A549 (cell line): ENCODE results near the gene ZNF827. TPM values are rescaled to one million over a fixed set of nuclear protein-coding genes. Genes with fewer than 3 reads are reported as not detected.

ENCODE experiments used
- ATAC-seq, 2 experiments: fragments of 200-7000 bp in 1 of 2; fragments of >200 bp in 1 of 2; cut with Nextera tagmentation in 1 of 2; cut with Tn5 transposase in 1 of 2; 3 replicates each; pipeline versions ENCODE4 v1.8.0 to v1.9.1; 2018 to 2020; ENCODE audit warnings: mild to moderate bottlenecking in 1 of 2, moderate library complexity in 1 of 2
- CTCF ChIA-PET: fragments of 300-600 bp; sonication (Branson Sonifier 250); formaldehyde crosslinking; extraction: SDS; loops from one replicate; lab custom pipeline; 2021; ENCODE audit warnings: antibody characterized with exemption, inconsistent platforms; lab: Yijun Ruan, JAX
- POLR2A ChIA-PET: fragments of 350-600 bp; formaldehyde crosslinking; extraction: SDS; loops from one replicate; lab custom pipeline; 2021; ENCODE audit warnings: antibody characterized with exemption, inconsistent platforms; lab: Yijun Ruan, JAX
- DNase-seq, 2 experiments: peaks; one replicate each; pipeline versions ENCODE4 v3.0.0 to v3.0.0-alpha.2; 2011 to 2016; ENCODE audit warnings: low read depth in 1 of 2, low spot score in 1 of 2
- FAIRE-seq: peaks from 2 replicates; lab custom pipeline; 2011; peaks lifted over from hg19 to GRCh38; lab: Jason Lieb, UNC
- H3K27ac ChIP-seq, 2 experiments: fragments of >200 bp; sonication (Bioruptor Twin); formaldehyde crosslinking; 3 replicates each; pipeline ENCODE4 v1.5.1; 2016 to 2017
- H3K4me1 ChIP-seq: fragments of >200 bp; sonication (Bioruptor Twin); formaldehyde crosslinking; 3 replicates; pipeline ENCODE4 v1.6.1; 2016
- H3K4me2 ChIP-seq: fragments of >200 bp; sonication (Bioruptor Twin); formaldehyde crosslinking; 3 replicates; pipeline ENCODE4 v1.6.1; 2016
- H3K4me3 ChIP-seq: fragments of >200 bp; sonication (Bioruptor Twin); formaldehyde crosslinking; 3 replicates; pipeline ENCODE4 v1.5.1; 2016
- H3K9me3 ChIP-seq: fragments of >200 bp; sonication (Bioruptor Twin); formaldehyde crosslinking; 3 replicates; pipeline ENCODE4 v1.6.1; 2016
- ATOH8 ChIP-seq: fragments of 250-450 bp; sonication (Bioruptor Pico); IDR thresholded peaks from 2 replicates; pipeline ENCODE4 v1.5.0; 2020; ENCODE audit warnings: low read depth, mild to moderate bottlenecking, moderate library complexity
- BCL3 ChIP-seq: fragments of >200 bp; sonication (Bioruptor Twin); formaldehyde crosslinking; IDR thresholded peaks from 3 replicates; pipeline ENCODE4 v1.6.1; 2016
- BHLHE40 ChIP-seq: IDR thresholded peaks from 2 replicates; pipeline ENCODE4 v1.6.1; 2012; ENCODE audit warnings: low read depth, low read length, inconsistent platforms
- E2F6 ChIP-seq: IDR thresholded peaks from 2 replicates; pipeline ENCODE4 v1.6.1; 2012; ENCODE audit warnings: low read depth, borderline replicate concordance
- EHMT2 ChIP-seq: fragments of 200-600 bp; sonication (generic); IDR thresholded peaks from 2 replicates; pipeline ENCODE4 v1.6.1; 2016; ENCODE audit warnings: antibody characterized with exemption, low read depth, mild to moderate bottlenecking, moderate library complexity
- FOSB ChIP-seq: fragments of 250-450 bp; sonication (Bioruptor Pico); IDR thresholded peaks from 2 replicates; pipeline ENCODE4 v1.5.0; 2020; ENCODE audit warnings: mild to moderate bottlenecking, moderate library complexity
- FOSL2 ChIP-seq, 2 experiments: fragments of 450-650 bp in 1 of 2; fragments of >200 bp in 1 of 2; sonication (Bioruptor Twin) in 1 of 2; formaldehyde crosslinking; IDR thresholded peaks; 2 replicates each; pipeline versions ENCODE4 v1.5.0 to v1.6.1; 2016 to 2020; ENCODE audit warnings: mild to moderate bottlenecking in 1 of 2, moderate library complexity in 1 of 2
- HDAC2 ChIP-seq: fragments of 200-600 bp; sonication (generic); IDR thresholded peaks from 2 replicates; pipeline ENCODE4 v1.6.1; 2016
- HES2 ChIP-seq: fragments of >200 bp; sonication (Bioruptor Twin); formaldehyde crosslinking; IDR thresholded peaks from 2 replicates; pipeline ENCODE4 v1.6.1; 2016
- HOXA7 ChIP-seq: fragments of 250-450 bp; sonication (Bioruptor Pico); IDR thresholded peaks from 2 replicates; pipeline ENCODE4 v1.5.0; 2020; ENCODE audit warnings: mild to moderate bottlenecking, moderate library complexity
- HOXB5 ChIP-seq: fragments of 250-450 bp; sonication (Bioruptor Pico); IDR thresholded peaks from 2 replicates; pipeline ENCODE4 v1.5.0; 2020; ENCODE audit warnings: mild to moderate bottlenecking, moderate library complexity
- MAFK ChIP-seq: fragments of 450-650 bp; IDR thresholded peaks from 2 replicates; pipeline ENCODE4 v1.6.1; 2014; ENCODE audit not compliant: partially characterized antibody
- MAZ ChIP-seq: fragments of 150-350 bp; IDR thresholded peaks from 2 replicates; pipeline ENCODE4 v1.6.1; 2014; ENCODE audit warnings: antibody characterized with exemption, low read depth, low read length, borderline replicate concordance
- NPAS2 ChIP-seq: fragments of 250-450 bp; sonication (Bioruptor Pico); IDR thresholded peaks from 2 replicates; pipeline ENCODE4 v1.8.0; 2022; ENCODE audit warnings: mild to moderate bottlenecking, moderate library complexity, borderline replicate concordance
- NR3C1 ChIP-seq: fragments of >200 bp; sonication (Bioruptor Twin); formaldehyde crosslinking; IDR thresholded peaks from 3 replicates; pipeline ENCODE4 v1.6.1; 2017
- PBX3 ChIP-seq: IDR thresholded peaks from 2 replicates; pipeline ENCODE4 v1.6.1; 2012
- PHF8 ChIP-seq: fragments of 200-600 bp; sonication (generic); IDR thresholded peaks from 2 replicates; pipeline ENCODE4 v1.6.1; 2016; ENCODE audit warnings: low read depth, mild to moderate bottlenecking, antibody characterized with exemption, moderate library complexity, borderline replicate concordance
- POLR2A ChIP-seq: IDR thresholded peaks from 2 replicates; pipeline ENCODE4 v1.6.1; 2012; ENCODE audit warnings: mild to moderate bottlenecking, low read length
- POLR2AphosphoS2 ChIP-seq: conservative IDR thresholded peaks from 2 replicates; pipeline ENCODE4 v1.6.1; 2012; ENCODE audit warnings: low read length, improper control_type of control experiment, inconsistent platforms
- RAD21 ChIP-seq, 2 experiments: fragments of >200 bp in 1 of 2; sonication (Bioruptor Twin) in 1 of 2; formaldehyde crosslinking in 1 of 2; IDR thresholded peaks in 1 of 2; conservative IDR thresholded peaks in 1 of 2; 2 replicates in 1 of 2; 3 replicates in 1 of 2; pipeline ENCODE4 v1.6.1; 2012 to 2018; ENCODE audit warnings: inconsistent platforms in 1 of 2
- RCOR1 ChIP-seq: fragments of 150-350 bp; IDR thresholded peaks from 2 replicates; pipeline ENCODE4 v1.6.1; 2014; ENCODE audit warnings: antibody characterized with exemption, low read length, low read depth
- ZNF302 ChIP-seq: fragments of 250-450 bp; sonication (Bioruptor Pico); IDR thresholded peaks from 2 replicates; pipeline ENCODE4 v1.9.0; 2021; ENCODE audit warnings: inconsistent platforms, mild to moderate bottlenecking, moderate library complexity
- WGBS: methylation state at CpG from one replicate; pipeline ENCODE4 v1.1.6; 2017; ENCODE audit errors: missing lambda C conversion rate; 5-methylcytosine and 5-hydroxymethylcytosine counted together
- polyA plus RNA-seq, 4 experiments: library from polyadenylated mRNA; depleted of rRNA in 3 of 4; stranded (reverse); fragments of >200 nt; fragmentation: RNase III in 1 of 4; extraction: RNeasy Plus Mini Kit Qiagen cat#74134 plus additional on column Dnase treatment in 1 of 4; gene quantifications; 2 replicates in 3 of 4; 3 replicates in 1 of 4; pipeline ENCODE4 v1.2.3, GENCODE V29; 2011 to 2017

Gene ZNF827
- polyA plus RNA-seq, 2 of the 4 experiments (the other 2 are of a cell fraction), result 3.8 to 4.2 TPM

- DNase-seq, result no peak
- Histone ChIP-seq H3K4me3 (no peak overlapping the region), H3K27ac (no peak overlapping the region), H3K9me3 (no peaks in the 10 kb centered on the region), H3K4me1 (no peaks in the 10 kb centered on the region), H3K4me2 (no peak overlapping the region)
- FAIRE-seq, result no peak
- no peak for ATAC-seq
- ChIA-PET POLR2A (no interaction called here), CTCF (interaction anchor here (1.0 kb wide), 1 partner anchor 8 kb away, joined by 3 read pairs; no protein-coding TSS in a partner anchor)
- TF ChIP-seq PHF8 (no peak), RCOR1 (no peak), NR3C1 (no peak), HOXB5 (CRISPR knock-in tag) (no peak), ZNF302 (no peak), FOSL2 (IDR thresholded peaks at IDR 0.05) (no peak), FOSL2 (CRISPR knock-in tag; IDR thresholded peaks at IDR 0.05) (no peak), BHLHE40 (no peak), HOXA7 (CRISPR knock-in tag) (no peak), MAFK (no peak), PBX3 (no peak), POLR2AphosphoS2 (no peak)
- WGBS, result 87% methylated on average over 7 of the region's 7 CpGs
Measured at GRCh38 chr4:145898466-145898865, 40.2 kb downstream of the ZNF827 start.

GRCh38 chr4:145895056-145895455 is 43.6 kb downstream of the ZNF827 start:
- TF ChIP-seq BCL3 (no peak), POLR2A (no peak), FOSL2 (IDR thresholded peaks at IDR 0.05) (no peak), FOSL2 (CRISPR knock-in tag; IDR thresholded peaks at IDR 0.05) (no peak), EHMT2 (no peak), HDAC2 (no peak), ATOH8 (CRISPR knock-in tag) (no peak), FOSB (no peak), HOXB5 (CRISPR knock-in tag) (no peak), NPAS2 (CRISPR knock-in tag) (no peak), E2F6 (no peak), RAD21 (conservative IDR thresholded peaks at IDR 0.05 in 1 of 2, IDR thresholded peaks at IDR 0.05 in 1 of 2) (no peak), HES2 (no peak), MAZ (no peak)
- no peak for DNase-seq
- Histone ChIP-seq H3K9me3 (no peaks in the 10 kb centered on the region), H3K4me1 (no peaks in the 10 kb centered on the region), H3K4me2 (no peak overlapping the region), H3K4me3 (no peak overlapping the region), H3K27ac (no peak overlapping the region)
- ATAC-seq, result no peak
- ChIA-PET CTCF (no interaction called here), POLR2A (no interaction called here)
- 94% methylated on average over 3 of the region's 3 CpGs for WGBS
- no peak for FAIRE-seq
